Ishikawa (cell line): ENCODE results near the gene C1GALT1C1L.

Experiments used
- CEBPB ChIP-seq: IDR thresholded peaks from 2 replicates; pipeline ENCODE4 v1.6.1; 2012
- CREB1 ChIP-seq: IDR thresholded peaks from 2 replicates; pipeline ENCODE4 v1.6.1; 2012; ENCODE audit warnings: low read depth
- EGR1 ChIP-seq: IDR thresholded peaks from 2 replicates; pipeline ENCODE4 v1.6.1; 2012
- EP300 ChIP-seq: IDR thresholded peaks from 2 replicates; pipeline ENCODE4 v1.6.1; 2012; ENCODE audit warnings: borderline replicate concordance
- FOXM1 ChIP-seq: IDR thresholded peaks from 2 replicates; pipeline ENCODE4 v1.6.1; 2012; ENCODE audit warnings: low read depth, borderline replicate concordance
- NFIC ChIP-seq: IDR thresholded peaks from 2 replicates; pipeline ENCODE4 v1.6.1; 2012
- RAD21 ChIP-seq: IDR thresholded peaks from 2 replicates; pipeline ENCODE4 v1.6.1; 2012; ENCODE audit warnings: low read depth
- TAF1 ChIP-seq: IDR thresholded peaks from 2 replicates; pipeline ENCODE4 v1.6.1; 2012; ENCODE audit warnings: low read depth, mild to moderate bottlenecking
- TCF12 ChIP-seq: IDR thresholded peaks from 2 replicates; pipeline ENCODE4 v1.6.1; 2012; ENCODE audit warnings: low read depth
- TEAD4 ChIP-seq: IDR thresholded peaks from 2 replicates; pipeline ENCODE4 v1.6.1; 2012
- USF1 ChIP-seq: IDR thresholded peaks from 2 replicates; pipeline ENCODE4 v1.6.1; 2012
- YY1 ChIP-seq: IDR thresholded peaks from 2 replicates; pipeline ENCODE4 v1.6.1; 2012; ENCODE audit warnings: low read depth
- ZBTB7A ChIP-seq: IDR thresholded peaks from 2 replicates; pipeline ENCODE4 v1.6.1; 2012; ENCODE audit warnings: low read depth
- TF ChIP-seq, protein P1 (sequence below): IDR thresholded peaks from 2 replicates; pipeline ENCODE4 v1.6.1; 2012
- TF ChIP-seq, protein P2 (sequence below): IDR thresholded peaks from 2 replicates; pipeline ENCODE4 v1.6.1; 2012; ENCODE audit warnings: low read depth, mild to moderate bottlenecking

C1GALT1C1L gene

GRCh38 chr2:43701111-43701510 lies 24.9 kb upstream of the C1GALT1C1L start:
- no peak for TF ChIP-seq ZBTB7A
- no peak for TF ChIP-seq TAF1
- no peak for TF ChIP-seq TEAD4
- TF ChIP-seq CEBPB = no peak
- TF ChIP-seq, protein P1, sequence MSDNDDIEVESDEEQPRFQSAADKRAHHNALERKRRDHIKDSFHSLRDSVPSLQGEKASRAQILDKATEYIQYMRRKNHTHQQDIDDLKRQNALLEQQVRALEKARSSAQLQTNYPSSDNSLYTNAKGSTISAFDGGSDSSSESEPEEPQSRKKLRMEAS = no peak
- no peak for TF ChIP-seq YY1
- no peak for TF ChIP-seq FOXM1
- TF ChIP-seq CREB1 = no peak
- no peak for TF ChIP-seq EGR1
- TF ChIP-seq TCF12 = no peak
- no peak for TF ChIP-seq NFIC
- no peak for TF ChIP-seq RAD21
- TF ChIP-seq USF1 = no peak

- TF ChIP-seq RAD21 = no peak
- TF ChIP-seq, protein P1 = no peak
- TF ChIP-seq CREB1 = no peak
- no peak for TF ChIP-seq CEBPB
- no peak for TF ChIP-seq YY1
- no peak for TF ChIP-seq TEAD4
- no peak for TF ChIP-seq USF1
- TF ChIP-seq, protein P2, sequence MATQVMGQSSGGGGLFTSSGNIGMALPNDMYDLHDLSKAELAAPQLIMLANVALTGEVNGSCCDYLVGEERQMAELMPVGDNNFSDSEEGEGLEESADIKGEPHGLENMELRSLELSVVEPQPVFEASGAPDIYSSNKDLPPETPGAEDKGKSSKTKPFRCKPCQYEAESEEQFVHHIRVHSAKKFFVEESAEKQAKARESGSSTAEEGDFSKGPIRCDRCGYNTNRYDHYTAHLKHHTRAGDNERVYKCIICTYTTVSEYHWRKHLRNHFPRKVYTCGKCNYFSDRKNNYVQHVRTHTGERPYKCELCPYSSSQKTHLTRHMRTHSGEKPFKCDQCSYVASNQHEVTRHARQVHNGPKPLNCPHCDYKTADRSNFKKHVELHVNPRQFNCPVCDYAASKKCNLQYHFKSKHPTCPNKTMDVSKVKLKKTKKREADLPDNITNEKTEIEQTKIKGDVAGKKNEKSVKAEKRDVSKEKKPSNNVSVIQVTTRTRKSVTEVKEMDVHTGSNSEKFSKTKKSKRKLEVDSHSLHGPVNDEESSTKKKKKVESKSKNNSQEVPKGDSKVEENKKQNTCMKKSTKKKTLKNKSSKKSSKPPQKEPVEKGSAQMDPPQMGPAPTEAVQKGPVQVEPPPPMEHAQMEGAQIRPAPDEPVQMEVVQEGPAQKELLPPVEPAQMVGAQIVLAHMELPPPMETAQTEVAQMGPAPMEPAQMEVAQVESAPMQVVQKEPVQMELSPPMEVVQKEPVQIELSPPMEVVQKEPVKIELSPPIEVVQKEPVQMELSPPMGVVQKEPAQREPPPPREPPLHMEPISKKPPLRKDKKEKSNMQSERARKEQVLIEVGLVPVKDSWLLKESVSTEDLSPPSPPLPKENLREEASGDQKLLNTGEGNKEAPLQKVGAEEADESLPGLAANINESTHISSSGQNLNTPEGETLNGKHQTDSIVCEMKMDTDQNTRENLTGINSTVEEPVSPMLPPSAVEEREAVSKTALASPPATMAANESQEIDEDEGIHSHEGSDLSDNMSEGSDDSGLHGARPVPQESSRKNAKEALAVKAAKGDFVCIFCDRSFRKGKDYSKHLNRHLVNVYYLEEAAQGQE = no peak
- TF ChIP-seq TCF12 = no peak
- no peak for TF ChIP-seq FOXM1
- TF ChIP-seq EGR1 = no peak
- TF ChIP-seq EP300 = no peak
These were observed 23.5 kb upstream of the C1GALT1C1L start for GRCh38 chr2:43699761-43700160.

GRCh38 chr2:43692428-43692994 lies 16.3 kb upstream of the C1GALT1C1L start:
- TF ChIP-seq RAD21 (no peak), FOXM1 (no peak), TEAD4 (no peak), ZBTB7A (no peak), CREB1 (no peak), CEBPB (no peak), TAF1 (no peak), NFIC (no peak), EP300 (no peak), YY1 (no peak), TCF12 (no peak), USF1 (no peak), EGR1 (no peak)
- TF ChIP-seq, protein P2 = no peak

GRCh38 chr2:43689999-43690398 lies 13.8 kb upstream of the C1GALT1C1L start:
- TF ChIP-seq TCF12 (no peak), FOXM1 (no peak), TAF1 (no peak), ZBTB7A (no peak), YY1 (no peak), EGR1 (no peak), RAD21 (no peak), EP300 (no peak), TEAD4 (no peak), USF1 (no peak), CEBPB (no peak), CREB1 (no peak), NFIC (no peak)
- TF ChIP-seq, protein P2 = no peak
- TF ChIP-seq, protein P1 = no peak
